Esophagus squamous epithelium (tissue), 5 donors: ENCODE results near the gene MAP3K12. TPM values are rescaled to one million over a fixed set of nuclear protein-coding genes. Genes with fewer than 3 reads are reported as not detected.

Source experiments
- DNase-seq: peaks from one replicate; lab custom pipeline; 2025; lab: John Stamatoyannopoulos, UW
- H3K27ac ChIP-seq, 4 donors: fragments of 200-600 bp; sonication (generic); one replicate each; pipeline ENCODE4 v1.5.1; 2016 to 2019; ENCODE audit warnings: mild to moderate bottlenecking in 1 of 4
- H3K27me3 ChIP-seq, 4 donors: fragments of 200-600 bp; sonication (generic); 1 replicate in 3 of 4; 2 replicates in 1 of 4; pipeline versions ENCODE4 v1.5.1 to v1.6.0; 2017 to 2021; ENCODE audit warnings: antibody characterized with exemption in 1 of 4
- H3K36me3 ChIP-seq, 3 donors: fragments of 200-600 bp; sonication (generic); one replicate each; pipeline ENCODE4 v1.5.1; 2016 to 2019
- H3K4me1 ChIP-seq, 3 donors: fragments of 200-600 bp; sonication (generic); one replicate each; pipeline ENCODE4 v1.5.1; 2017 to 2019
- H3K4me3 ChIP-seq, 4 donors: fragments of 200-600 bp; sonication (generic); 1 replicate in 3 of 4; 2 replicates in 1 of 4; pipeline ENCODE4 v1.5.1; 2016 to 2019; ENCODE audit warnings: mild to moderate bottlenecking in 2 of 4, moderate library complexity in 1 of 4
- H3K9me3 ChIP-seq, 3 donors: fragments of 200-600 bp; sonication (generic); one replicate each; pipeline ENCODE4 v1.5.1; 2016 to 2019
- CTCF ChIP-seq, 6 experiments: fragments of 450-650 bp in 4 of 6; fragments of 200-600 bp in 2 of 6; sonication (generic) in 2 of 6; IDR thresholded peaks; one replicate each; pipeline ENCODE4 v1.5.1; 2016 to 2019; ENCODE audit warnings: antibody characterized with exemption in 6 of 6, mild to moderate bottlenecking in 4 of 6, moderate library complexity in 4 of 6
- POLR2A ChIP-seq, 4 donors: fragments of 450-650 bp; IDR thresholded peaks; one replicate each; pipeline ENCODE4 v1.6.1; 2017; ENCODE audit warnings: antibody characterized with exemption in 4 of 4, mild to moderate bottlenecking in 4 of 4, moderate library complexity in 3 of 4
- WGBS, 2 donors: methylation state at CpG; one replicate each; pipeline ENCODE4 v1.1.5; 2018; 5-methylcytosine and 5-hydroxymethylcytosine counted together
- intact Hi-C: fragments of 100-400 bp; cut with DNase I; formaldehyde crosslinking; loops from one replicate; pipeline ENCODE4 v1.15.0; 2022
- total RNA-seq, 4 donors: library from RNA; depleted of rRNA; stranded (reverse); fragments of >200 nt; gene quantifications; one replicate each; pipeline ENCODE4 v1.1.0, GENCODE V29; 2016
- donor health status: DM: yes; HTN: yes; CAD: no.

Gene MAP3K12
- total RNA-seq, 4 donors from 2014 or later = 0.80 to 8.4 (median 2.7) TPM

- Histone ChIP-seq H3K4me1 (peaks cover 8 to 28% (median 25%) of the 10 kb centered on the region in 3 donors), H3K36me3 (peaks cover 8 to 64% (median 29%) of the 10 kb centered on the region in 3 donors)
- WGBS, 2 donors = 92 to 94% methylated on average over 3 to 6 of the region's 10 CpGs
Observed at GRCh38 chr12:53485955-53486735, 13.1 kb downstream of the MAP3K12 start.

GRCh38 chr12:53484686-53485575, 14.3 kb downstream of the MAP3K12 start:
- no peak overlapping the region for H3K27ac ChIP-seq
- no peaks in the 10 kb centered on the region for H3K9me3 ChIP-seq
- peaks cover 8 to 40% (median 35%) of the 10 kb centered on the region in 3 donors for H3K4me1 ChIP-seq
- intact Hi-C loops = no loop called here
- H3K4me3 ChIP-seq = no peak overlapping the region
- no peak for TF ChIP-seq CTCF (IDR thresholded peaks at IDR 0.05)
- TF ChIP-seq POLR2A (IDR thresholded peaks at IDR 0.05) = no peak
- no peaks in the 10 kb centered on the region for H3K27me3 ChIP-seq
- WGBS, 2 donors = 85 to 87% methylated on average over 6 to 7 of the region's 10 CpGs
- H3K36me3 ChIP-seq = peaks cover 8 to 76% (median 38%) of the 10 kb centered on the region in 3 donors
- DNase-seq = no peak

More at GRCh38 chr12:53485955-53486735, 13.1 kb downstream of the MAP3K12 start:
- intact Hi-C loops = no loop called here
- Histone ChIP-seq H3K27me3 (no peaks in the 10 kb centered on the region), H3K27ac (no peak overlapping the region), H3K4me3 (no peak overlapping the region), H3K9me3 (no peaks in the 10 kb centered on the region)
- DNase-seq = no peak
- TF ChIP-seq CTCF (IDR thresholded peaks at IDR 0.05) (no peak), POLR2A (IDR thresholded peaks at IDR 0.05) (no peak)

GRCh38 chr12:53483979-53484377, 15.3 kb downstream of the MAP3K12 start:
- H3K4me3 ChIP-seq = no peak overlapping the region

GRCh38 chr12:53483225-53483978, 15.9 kb downstream of the MAP3K12 start:
- peaks cover 8 to 54% (median 38%) of the 10 kb centered on the region in 3 donors for H3K4me1 ChIP-seq
- peak overlapping the region; percentile 39 to 64 (median 48) for H3K27ac ChIP-seq
- no peak overlapping the region for H3K4me3 ChIP-seq
- no peaks in the 10 kb centered on the region for H3K27me3 ChIP-seq
- H3K36me3 ChIP-seq = peaks cover 8 to 92% (median 45%) of the 10 kb centered on the region in 3 donors
- intact Hi-C loops = no loop called here
- no peaks in the 10 kb centered on the region for H3K9me3 ChIP-seq
- WGBS, 2 donors = 51 to 63% methylated on average over 7 to 9 of the region's 9 CpGs
- DNase-seq = no peak
- TF ChIP-seq CTCF (IDR thresholded peaks at IDR 0.05) (no peak), POLR2A (IDR thresholded peaks at IDR 0.05) (no peak)

More at GRCh38 chr12:53483979-53484377, 15.3 kb downstream of the MAP3K12 start:
- intact Hi-C loops = no loop called here
- H3K9me3 ChIP-seq = no peaks in the 10 kb centered on the region
- H3K4me1 ChIP-seq = peaks cover 8 to 48% (median 37%) of the 10 kb centered on the region in 3 donors
- WGBS, 2 donors = 91 to 96% methylated on average over 4 of the region's 4 CpGs
- H3K27me3 ChIP-seq = no peaks in the 10 kb centered on the region
- DNase-seq = no peak
- TF ChIP-seq CTCF (IDR thresholded peaks at IDR 0.05) (no peak), POLR2A (IDR thresholded peaks at IDR 0.05) (no peak)
- peaks cover 8 to 86% (median 43%) of the 10 kb centered on the region in 3 donors for H3K36me3 ChIP-seq
- H3K27ac ChIP-seq = peak overlapping the region in 2 of 4 donors; percentile 20 to 64
